HG02981 (cell line): ENCODE measurements around the gene NLGN1.

Experiments
- ATAC-seq: cut with Tn5 transposase; IDR thresholded peaks from one replicate; pipeline ENCODE4 v1.9.1; 2021; ENCODE audit warnings: mild to moderate bottlenecking, moderate library complexity; ENCODE audit not compliant: unreplicated experiment

NLGN1 gene

GRCh38 chr3:174126990-174127758, 729.6 kb downstream of the NLGN1 start:
- ATAC-seq: no peak

GRCh38 chr3:174132006-174132405, 734.5 kb downstream of the NLGN1 start:
- ATAC-seq: no peak

- no peak for ATAC-seq
These were observed 735.0 kb downstream of the NLGN1 start for GRCh38 chr3:174132421-174133042.

GRCh38 chr3:174146008-174146407, 748.5 kb downstream of the NLGN1 start:
- ATAC-seq: no peak

- ATAC-seq: no peak
These were observed 750.3 kb downstream of the NLGN1 start for GRCh38 chr3:174147798-174148197.

GRCh38 chr3:174153871-174154270, 756.3 kb downstream of the NLGN1 start:
- ATAC-seq: no peak

- no peak for ATAC-seq
These were observed 758.7 kb downstream of the NLGN1 start for GRCh38 chr3:174156200-174156599.

GRCh38 chr3:174158674-174159073, 761.1 kb downstream of the NLGN1 start:
- no peak for ATAC-seq

GRCh38 chr3:174159604-174160003, 762.1 kb downstream of the NLGN1 start:
- no peak for ATAC-seq

GRCh38 chr3:174162550-174162949, 765.0 kb downstream of the NLGN1 start:
- ATAC-seq: no peak

GRCh38 chr3:174168026-174168425, 770.5 kb downstream of the NLGN1 start:
- no peak for ATAC-seq

- ATAC-seq: no peak
These were observed 771.2 kb downstream of the NLGN1 start for GRCh38 chr3:174168538-174169254.

GRCh38 chr3:174169736-174170135, 772.2 kb downstream of the NLGN1 start:
- no peak for ATAC-seq

GRCh38 chr3:174170248-174170647, 772.7 kb downstream of the NLGN1 start:
- ATAC-seq: no peak

- ATAC-seq: no peak
These were observed 788.9 kb downstream of the NLGN1 start for GRCh38 chr3:174186377-174186989.

GRCh38 chr3:174191380-174191779, 793.8 kb downstream of the NLGN1 start:
- no peak for ATAC-seq

- ATAC-seq: no peak
These were observed 794.4 kb downstream of the NLGN1 start for GRCh38 chr3:174191895-174192294.

GRCh38 chr3:174192471-174192870, 794.9 kb downstream of the NLGN1 start:
- ATAC-seq: no peak

- no peak for ATAC-seq
These were observed 796.1 kb downstream of the NLGN1 start for GRCh38 chr3:174193604-174194003.

GRCh38 chr3:174197416-174197815, 799.9 kb downstream of the NLGN1 start:
- ATAC-seq: no peak

GRCh38 chr3:174198199-174198598, 800.7 kb downstream of the NLGN1 start:
- ATAC-seq: no peak
